T-cell (primary cell): Measurements from ENCODE around the gene CCDC9B. TPM values are rescaled to one million over a fixed set of nuclear protein-coding genes. Genes with fewer than 3 reads are reported as not detected.

ENCODE experiments used
- ATAC-seq, 4 experiments: fragments of 200-7000 bp in 3 of 4; fragments of 150-1000 bp in 1 of 4; cut with Tn5 transposase; replicated peaks in 1 of 4; 1 replicate in 3 of 4; 2 replicates in 1 of 4; pipeline ENCODE4 v1.10.0; 2021; ENCODE audit warnings: moderate library complexity in 3 of 4, mild to moderate bottlenecking in 2 of 4, moderate number of reproducible peaks in 1 of 4
- CTCF ChIA-PET, 2 donors: fragments of 300-600 bp; sonication (Branson Sonifier 250); formaldehyde crosslinking; loops; one replicate each; lab custom pipeline; 2022; ENCODE audit warnings: antibody characterized with exemption in 2 of 2; lab: Charles Lee
- POLR2A ChIA-PET, 2 donors: fragments of 300-600 bp; sonication (Branson Sonifier 250); formaldehyde crosslinking; loops; one replicate each; lab custom pipeline; 2022; ENCODE audit warnings: antibody characterized with exemption in 2 of 2; lab: Charles Lee
- DNase-seq, 35 experiments: peaks; one replicate each; pipeline versions ENCODE4 v3.0.0 to v3.0.0-alpha.2; 2013 to 2023
- H3K27ac ChIP-seq: one replicate; pipeline ENCODE4 v1.5.1; 2013; ENCODE audit warnings: low read length
- H3K27me3 ChIP-seq, 2 experiments: replicated peaks in 1 of 2; 1 replicate in 1 of 2; 2 replicates in 1 of 2; pipeline versions ENCODE4 v1.6.1 to v1.7.0; 2013; ENCODE audit warnings: low read length in 1 of 2, mixed read lengths in 1 of 2; ENCODE audit not compliant: control insufficient read depth in 2 of 2, insufficient read depth in 2 of 2; ENCODE audit errors: extremely low read depth in 1 of 2
- H3K36me3 ChIP-seq, 2 donors: 1 replicate in 1 of 2; 2 replicates in 1 of 2; pipeline versions ENCODE4 v1.6.1 to v1.7.0; 2013; ENCODE audit warnings: low read length in 1 of 2; ENCODE audit not compliant: control insufficient read depth in 2 of 2, insufficient read depth in 1 of 2; ENCODE audit errors: extremely low read depth in 1 of 2
- H3K4me1 ChIP-seq, 2 experiments: 1 replicate in 1 of 2; 2 replicates in 1 of 2; pipeline versions ENCODE4 v1.6.1 to v1.7.0; 2013; ENCODE audit warnings: low read length in 2 of 2, mixed read lengths in 1 of 2; ENCODE audit not compliant: insufficient read depth in 2 of 2, control insufficient read depth in 1 of 2; ENCODE audit errors: extremely low read depth in 1 of 2
- H3K4me3 ChIP-seq, 2 donors: 1 replicate in 1 of 2; 2 replicates in 1 of 2; pipeline versions ENCODE4 v1.5.1 to v1.7.0; 2013; ENCODE audit warnings: mild to moderate bottlenecking in 2 of 2, low read length in 1 of 2, moderate library complexity in 1 of 2; ENCODE audit not compliant: control insufficient read depth in 1 of 2; ENCODE audit errors: extremely low read depth in 1 of 2
- H3K9me3 ChIP-seq: 2 replicates; pipeline ENCODE4 v1.7.0; 2013
- H3K27ac Mint-ChIP-seq, 2 donors: one replicate each; pipeline ENCODE4 v1.8.0; 2020 to 2021; ENCODE audit warnings: mild to moderate bottlenecking in 2 of 2, mixed read lengths in 2 of 2
- H3K27me3 Mint-ChIP-seq, 2 donors: one replicate each; pipeline ENCODE4 v1.8.0; 2021 to 2022; ENCODE audit warnings: mixed read lengths in 2 of 2
- H3K36me3 Mint-ChIP-seq: one replicate; pipeline ENCODE4 v1.8.0; 2021; ENCODE audit warnings: mixed read lengths
- H3K4me1 Mint-ChIP-seq, 3 donors: one replicate each; pipeline ENCODE4 v1.8.0; 2020 to 2022; ENCODE audit warnings: mixed read lengths in 3 of 3, mild to moderate bottlenecking in 1 of 3
- H3K4me3 Mint-ChIP-seq, 3 donors: one replicate each; pipeline ENCODE4 v1.8.0; 2020 to 2022; ENCODE audit warnings: mild to moderate bottlenecking in 3 of 3, mixed read lengths in 3 of 3, moderate library complexity in 3 of 3
- H3K9me3 Mint-ChIP-seq, 3 donors: one replicate each; pipeline ENCODE4 v1.8.0; 2020 to 2022; ENCODE audit warnings: mixed read lengths in 3 of 3
- WGBS: methylation state at CpG from one replicate; pipeline ENCODE4 v1.1.5; 2013; ENCODE audit warnings: missing lambda C conversion rate; ENCODE audit not compliant: insufficient coverage; 5-methylcytosine and 5-hydroxymethylcytosine counted together
- total RNA-seq, 35 experiments: library from RNA in 6 of 35; stranded (reverse) in 6 of 35; fragments of 120-200 nt in 1 of 35; gene quantifications; one replicate each; pipeline versions ENCODE4 v1.2.1 to v1.2.4 and lab custom pipeline; 2013 to 2026

CCDC9B gene
- total RNA-seq, 5 donors from 2014 or later (not counting 1 experiment from before 2014, with no cell fraction given), result 0.80 to 2.2 (median 1.7) TPM

GRCh38 chr15:40344217-40344616, 3.5 kb upstream of the CCDC9B start:
- H3K27me3 Mint-ChIP-seq, result no peaks in the 10 kb centered on the region
- H3K36me3 Mint-ChIP-seq, result no peaks in the 10 kb centered on the region
- no peak for DNase-seq
- H3K27ac ChIP-seq, result no peak overlapping the region
- peaks cover 0 to 7% of the 10 kb centered on the region in 2 experiments for H3K4me1 ChIP-seq
- no peaks in the 10 kb centered on the region for H3K36me3 ChIP-seq
- no peaks in the 10 kb centered on the region for H3K9me3 Mint-ChIP-seq
- H3K4me3 ChIP-seq, result no peak overlapping the region
- CTCF ChIA-PET, result interaction anchor here (0.6 to 2.8 kb wide), 10 partner anchors 10 to 79 kb away, joined by 3 to 14 read pairs (median 4); partner anchors contain the start of genes ANKRD63 (in 1 of the 2), DISP2 (in 1 of the 2) and PLCB2 (in 1 of the 2)
- H3K27ac Mint-ChIP-seq, result no peak overlapping the region
- peaks cover 0 to 18% of the 10 kb centered on the region in 2 experiments for H3K27me3 ChIP-seq
- ATAC-seq, result peak in 2 of 4 experiments; percentile 9 to 48
- H3K4me3 Mint-ChIP-seq, result no peak overlapping the region
- POLR2A ChIA-PET, result no interaction called here
- no peaks in the 10 kb centered on the region for H3K9me3 ChIP-seq
- H3K4me1 Mint-ChIP-seq, result peaks cover 0 to 6% (median 0%) of the 10 kb centered on the region in 3 donors
- 31% methylated on average over 4 of the region's 6 CpGs for WGBS

- Mint-ChIP-seq H3K9me3 (no peaks in the 10 kb centered on the region), H3K36me3 (no peaks in the 10 kb centered on the region), H3K4me1 (peaks cover 0 to 7% (median under 1%) of the 10 kb centered on the region in 3 donors), H3K27ac (no peak overlapping the region), H3K4me3 (no peak overlapping the region), H3K27me3 (no peaks in the 10 kb centered on the region)
- WGBS, result 88% methylated on average over 6 of the region's 10 CpGs
- Histone ChIP-seq H3K9me3 (no peaks in the 10 kb centered on the region), H3K27me3 (peaks cover 0 to 25% of the 10 kb centered on the region in 2 experiments), H3K36me3 (no peaks in the 10 kb centered on the region), H3K4me3 (no peak overlapping the region), H3K27ac (no peak overlapping the region), H3K4me1 (peaks cover 0 to 7% of the 10 kb centered on the region in 2 experiments)
- no peak for DNase-seq
- no peak for ATAC-seq
- POLR2A ChIA-PET, result no interaction called here
- CTCF ChIA-PET, result interaction anchor here (0.9 to 2.8 kb wide), 3 partner anchors 77 to 79 kb away, joined by 4 to 14 read pairs (median 5); no protein-coding TSS in a partner anchor
Measured at GRCh38 chr15:40343512-40343911, 2.8 kb upstream of the CCDC9B start.

GRCh38 chr15:40342416-40343320, 1.9 kb upstream of the CCDC9B start:
- no peaks in the 10 kb centered on the region for H3K27me3 Mint-ChIP-seq
- Histone ChIP-seq H3K9me3 (no peaks in the 10 kb centered on the region), H3K36me3 (no peaks in the 10 kb centered on the region), H3K27ac (no peak overlapping the region), H3K4me3 (no peak overlapping the region), H3K4me1 (peaks cover 0 to 15% of the 10 kb centered on the region in 2 experiments), H3K27me3 (peaks cover 0 to 32% of the 10 kb centered on the region in 2 experiments)
- WGBS, result 47% methylated on average over 2 of the region's 7 CpGs
- no peak for ATAC-seq
- POLR2A ChIA-PET, result no interaction called here
- H3K9me3 Mint-ChIP-seq, result no peaks in the 10 kb centered on the region
- no peak for DNase-seq
- no peaks in the 10 kb centered on the region for H3K36me3 Mint-ChIP-seq
- no peak overlapping the region for H3K4me3 Mint-ChIP-seq
- no peak overlapping the region for H3K27ac Mint-ChIP-seq
- CTCF ChIA-PET, result interaction anchor here (0.6 to 2.8 kb wide), 7 partner anchors 13 to 125 kb away, joined by 3 to 14 read pairs (median 5); no protein-coding TSS in a partner anchor
- H3K4me1 Mint-ChIP-seq, result peaks cover 4 to 15% (median 7%) of the 10 kb centered on the region in 3 donors

GRCh38 chr15:40340038-40340739, 550 bp downstream of the CCDC9B start:
- no peak overlapping the region for H3K4me3 Mint-ChIP-seq
- ATAC-seq, result no peak
- ChIA-PET CTCF (interaction anchor here (0.5 to 3.6 kb wide), 8 partner anchors 17 to 1851 kb away, joined by 3 to 20 read pairs (median 4); partner anchors contain the start of gene PLCB2 (in 1 of the 2)), POLR2A (interaction anchor here in 1 of 2 donors (0.6 kb wide), 1 partner anchor 828 kb away, joined by 3 read pairs; no protein-coding TSS in a partner anchor)
- H3K9me3 ChIP-seq, result no peaks in the 10 kb centered on the region
- DNase-seq, result no peak
- no peak overlapping the region for H3K27ac ChIP-seq
- H3K4me1 Mint-ChIP-seq, result peaks cover 4 to 15% (median 9%) of the 10 kb centered on the region in 3 donors
- no peaks in the 10 kb centered on the region for H3K9me3 Mint-ChIP-seq
- no peaks in the 10 kb centered on the region for H3K27me3 Mint-ChIP-seq
- WGBS, result 95% methylated on average over 11 of the region's 14 CpGs
- peaks cover 0 to 34% of the 10 kb centered on the region in 2 experiments for H3K27me3 ChIP-seq
- peaks cover 0 to 20% of the 10 kb centered on the region in 2 experiments for H3K4me1 ChIP-seq
- H3K27ac Mint-ChIP-seq, result no peak overlapping the region
- H3K36me3 Mint-ChIP-seq, result no peaks in the 10 kb centered on the region
- H3K4me3 ChIP-seq, result no peak overlapping the region
- H3K36me3 ChIP-seq, result no peaks in the 10 kb centered on the region

GRCh38 chr15:40339621-40339945, 1.2 kb downstream of the CCDC9B start:
- H3K4me3 Mint-ChIP-seq, result no peak overlapping the region
- H3K27ac ChIP-seq, result no peak overlapping the region
- H3K27ac Mint-ChIP-seq, result no peak overlapping the region
- H3K9me3 ChIP-seq, result no peaks in the 10 kb centered on the region
- DNase-seq, result no peak
- no peaks in the 10 kb centered on the region for H3K27me3 Mint-ChIP-seq
- no peaks in the 10 kb centered on the region for H3K9me3 Mint-ChIP-seq
- H3K4me1 ChIP-seq, result peaks cover 2 to 23% of the 10 kb centered on the region in 2 experiments
- ChIA-PET POLR2A (no interaction called here), CTCF (interaction anchor here (0.8 to 3.6 kb wide), 6 partner anchors 15 to 65 kb away, joined by 3 to 20 read pairs (median 3); partner anchors contain the start of gene PLCB2 (in 2 of the 2))
- no peak for ATAC-seq
- H3K4me1 Mint-ChIP-seq, result peaks cover 6 to 13% (median 10%) of the 10 kb centered on the region in 3 donors
- no peaks in the 10 kb centered on the region for H3K36me3 ChIP-seq
- peaks cover 0 to 28% of the 10 kb centered on the region in 2 experiments for H3K27me3 ChIP-seq
- no peak overlapping the region for H3K4me3 ChIP-seq
- no peaks in the 10 kb centered on the region for H3K36me3 Mint-ChIP-seq
- WGBS, result 94% methylated on average over 7 of the region's 7 CpGs
